Measurements from ENCODE around the gene CCDC122. TPM values are rescaled to one million over a fixed set of nuclear protein-coding genes. Genes with fewer than 3 reads are reported as not detected.

The CCDC122 gene
- total RNA-seq, 1 experiment from 2014 or later = 5.2 TPM

DNA sequence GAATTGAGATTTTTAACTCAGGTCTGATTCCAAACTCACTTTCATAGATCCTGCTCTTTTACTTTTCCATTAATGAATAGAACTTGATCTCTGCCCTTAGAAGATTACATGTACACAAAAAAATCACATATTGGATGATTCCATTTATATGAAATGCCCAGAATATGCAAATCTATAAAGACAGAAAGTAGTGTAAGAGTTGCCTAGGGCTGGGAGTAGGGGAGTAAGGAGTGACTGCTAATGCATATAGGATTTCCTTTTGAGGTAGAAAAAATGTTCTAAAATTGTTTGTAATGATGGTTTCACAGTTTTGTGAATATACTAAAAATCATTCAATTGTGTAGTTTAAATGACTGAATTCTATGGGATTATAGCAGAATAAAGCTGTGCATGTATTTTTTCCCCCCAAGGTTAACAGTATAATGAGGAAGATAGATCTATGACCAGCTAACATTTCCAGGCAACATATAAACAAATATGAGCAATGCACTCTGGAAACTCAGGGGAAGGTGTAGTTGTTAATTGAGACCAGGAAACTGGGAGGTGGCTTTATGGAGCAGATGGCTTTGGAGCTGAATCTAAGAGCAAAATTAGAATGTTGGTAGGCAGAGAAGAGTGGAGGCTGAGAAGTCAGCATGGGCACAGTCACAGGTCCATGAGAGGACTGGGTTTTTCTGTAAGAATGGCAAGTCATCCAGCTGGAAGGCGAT lies 41.6 kb upstream of the CCDC122 start:
- ChIA-PET CTCF (no interaction called here), POLR2A (no interaction called here)
- intact Hi-C loops (cut with micrococcal nuclease; ENCODE audit: unreplicated experiment) = no loop called here
- DNase-seq (ENCODE audit: low read depth, low spot score) (no peak), ATAC-seq (no peak)
- Histone ChIP-seq H3K27ac (ENCODE audit: low read length) (no peak overlapping the region), H3K4me3 (ENCODE audit: low read depth in 2 of 2, low read length in 2 of 2) (no peak overlapping the region), H3K36me3 (ENCODE audit: control insufficient read depth, insufficient read depth, low read length) (no peaks in the 10 kb centered on the region), H3K4me1 (ENCODE audit: control insufficient read depth, insufficient read depth, low read length) (no peaks in the 10 kb centered on the region), H3K27me3 (ENCODE audit: control insufficient read depth, insufficient read depth, low read length) (peaks cover 4% of the 10 kb centered on the region), H3K9me3 (ENCODE audit: control insufficient read depth, insufficient read depth, low read depth, low read length) (no peaks in the 10 kb centered on the region)
- no TSS peak for BruUV-seq (replicated peaks)
- TF ChIP-seq TCF7L2 (IDR thresholded peaks at IDR 0.05; ENCODE audit: low read depth, low read length) = no peak
- TF ChIP-seq, protein P1, sequence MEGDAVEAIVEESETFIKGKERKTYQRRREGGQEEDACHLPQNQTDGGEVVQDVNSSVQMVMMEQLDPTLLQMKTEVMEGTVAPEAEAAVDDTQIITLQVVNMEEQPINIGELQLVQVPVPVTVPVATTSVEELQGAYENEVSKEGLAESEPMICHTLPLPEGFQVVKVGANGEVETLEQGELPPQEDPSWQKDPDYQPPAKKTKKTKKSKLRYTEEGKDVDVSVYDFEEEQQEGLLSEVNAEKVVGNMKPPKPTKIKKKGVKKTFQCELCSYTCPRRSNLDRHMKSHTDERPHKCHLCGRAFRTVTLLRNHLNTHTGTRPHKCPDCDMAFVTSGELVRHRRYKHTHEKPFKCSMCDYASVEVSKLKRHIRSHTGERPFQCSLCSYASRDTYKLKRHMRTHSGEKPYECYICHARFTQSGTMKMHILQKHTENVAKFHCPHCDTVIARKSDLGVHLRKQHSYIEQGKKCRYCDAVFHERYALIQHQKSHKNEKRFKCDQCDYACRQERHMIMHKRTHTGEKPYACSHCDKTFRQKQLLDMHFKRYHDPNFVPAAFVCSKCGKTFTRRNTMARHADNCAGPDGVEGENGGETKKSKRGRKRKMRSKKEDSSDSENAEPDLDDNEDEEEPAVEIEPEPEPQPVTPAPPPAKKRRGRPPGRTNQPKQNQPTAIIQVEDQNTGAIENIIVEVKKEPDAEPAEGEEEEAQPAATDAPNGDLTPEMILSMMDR (IDR thresholded peaks at IDR 0.05) = no peak
- TF ChIP-seq, protein P2, sequence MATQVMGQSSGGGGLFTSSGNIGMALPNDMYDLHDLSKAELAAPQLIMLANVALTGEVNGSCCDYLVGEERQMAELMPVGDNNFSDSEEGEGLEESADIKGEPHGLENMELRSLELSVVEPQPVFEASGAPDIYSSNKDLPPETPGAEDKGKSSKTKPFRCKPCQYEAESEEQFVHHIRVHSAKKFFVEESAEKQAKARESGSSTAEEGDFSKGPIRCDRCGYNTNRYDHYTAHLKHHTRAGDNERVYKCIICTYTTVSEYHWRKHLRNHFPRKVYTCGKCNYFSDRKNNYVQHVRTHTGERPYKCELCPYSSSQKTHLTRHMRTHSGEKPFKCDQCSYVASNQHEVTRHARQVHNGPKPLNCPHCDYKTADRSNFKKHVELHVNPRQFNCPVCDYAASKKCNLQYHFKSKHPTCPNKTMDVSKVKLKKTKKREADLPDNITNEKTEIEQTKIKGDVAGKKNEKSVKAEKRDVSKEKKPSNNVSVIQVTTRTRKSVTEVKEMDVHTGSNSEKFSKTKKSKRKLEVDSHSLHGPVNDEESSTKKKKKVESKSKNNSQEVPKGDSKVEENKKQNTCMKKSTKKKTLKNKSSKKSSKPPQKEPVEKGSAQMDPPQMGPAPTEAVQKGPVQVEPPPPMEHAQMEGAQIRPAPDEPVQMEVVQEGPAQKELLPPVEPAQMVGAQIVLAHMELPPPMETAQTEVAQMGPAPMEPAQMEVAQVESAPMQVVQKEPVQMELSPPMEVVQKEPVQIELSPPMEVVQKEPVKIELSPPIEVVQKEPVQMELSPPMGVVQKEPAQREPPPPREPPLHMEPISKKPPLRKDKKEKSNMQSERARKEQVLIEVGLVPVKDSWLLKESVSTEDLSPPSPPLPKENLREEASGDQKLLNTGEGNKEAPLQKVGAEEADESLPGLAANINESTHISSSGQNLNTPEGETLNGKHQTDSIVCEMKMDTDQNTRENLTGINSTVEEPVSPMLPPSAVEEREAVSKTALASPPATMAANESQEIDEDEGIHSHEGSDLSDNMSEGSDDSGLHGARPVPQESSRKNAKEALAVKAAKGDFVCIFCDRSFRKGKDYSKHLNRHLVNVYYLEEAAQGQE (IDR thresholded peaks at IDR 0.05; ENCODE audit: insufficient read depth in 1 of 2, low read depth in 2 of 2, low read length in 1 of 2) = no peak
- no peak for TF ChIP-seq POLR2AphosphoS5 (IDR thresholded peaks at IDR 0.05; ENCODE audit: low read depth, low read length)
- no peak for TF ChIP-seq SIN3A (IDR thresholded peaks at IDR 0.05; ENCODE audit: borderline replicate concordance, insufficient read depth, low read depth, low read length)
- in situ Hi-C loops (cut with HindIII; ENCODE audit: low pct_unique_long_range_greater_than_20kb, low sequenced_read_pairs) = loop anchor here (25.0 kb wide), 1 partner anchor 541 kb away; no protein-coding TSS in a partner anchor

DNA sequence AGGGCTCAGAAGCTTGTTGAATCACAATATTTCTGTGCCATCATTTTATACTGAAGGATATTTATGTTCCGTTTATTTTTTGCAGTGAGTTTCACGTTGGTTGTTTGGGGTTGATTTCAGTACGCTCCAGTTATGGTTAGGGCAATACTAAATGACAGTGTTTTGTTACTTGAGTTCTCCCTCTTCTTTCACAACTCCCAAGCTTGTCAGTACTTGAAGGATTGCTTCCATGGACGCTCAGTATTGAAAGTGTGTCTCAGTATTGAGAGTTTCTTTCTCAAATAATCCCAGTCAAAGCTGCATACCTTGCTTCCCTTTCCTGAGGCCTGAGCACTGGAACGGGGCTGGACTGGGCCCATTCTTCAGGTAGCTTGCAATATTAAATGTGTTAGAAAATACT lies 39.1 kb upstream of the CCDC122 start:
- no peak overlapping the region for H3K27ac ChIP-seq (ENCODE audit: low read length)
- ChIA-PET CTCF (no interaction called here), POLR2A (no interaction called here)
- DNase-seq (ENCODE audit: low read depth, low spot score) = no peak
- in situ Hi-C loops (cut with HindIII; ENCODE audit: low pct_unique_long_range_greater_than_20kb, low sequenced_read_pairs) (loop anchor here (25.0 kb wide), 1 partner anchor 544 kb away; no protein-coding TSS in a partner anchor), intact Hi-C loops (cut with micrococcal nuclease; ENCODE audit: unreplicated experiment) (no loop called here)
- no TSS peak for BruUV-seq (replicated peaks)
- H3K27me3 ChIP-seq (ENCODE audit: control insufficient read depth, insufficient read depth, low read length) = peaks cover 4% of the 10 kb centered on the region
- TF ChIP-seq, protein P2 (IDR thresholded peaks at IDR 0.05; ENCODE audit: insufficient read depth in 1 of 2, low read depth in 2 of 2, low read length in 1 of 2) = no peak
- TF ChIP-seq POLR2AphosphoS5 (IDR thresholded peaks at IDR 0.05; ENCODE audit: low read depth, low read length) (no peak), SIN3A (IDR thresholded peaks at IDR 0.05; ENCODE audit: borderline replicate concordance, insufficient read depth, low read depth, low read length) (no peak), TCF7L2 (IDR thresholded peaks at IDR 0.05; ENCODE audit: low read depth, low read length) (no peak)
- TF ChIP-seq, protein P1 (IDR thresholded peaks at IDR 0.05) = no peak
- H3K36me3 ChIP-seq (ENCODE audit: control insufficient read depth, insufficient read depth, low read length) = no peaks in the 10 kb centered on the region
- H3K4me3 ChIP-seq (ENCODE audit: low read depth in 2 of 2, low read length in 2 of 2) = no peak overlapping the region
- H3K9me3 ChIP-seq (ENCODE audit: control insufficient read depth, insufficient read depth, low read depth, low read length) = no peaks in the 10 kb centered on the region
- no peaks in the 10 kb centered on the region for H3K4me1 ChIP-seq (ENCODE audit: control insufficient read depth, insufficient read depth, low read length)
- no peak for ATAC-seq
